Peyer's patch (tissue), 4 donors: ENCODE data around the gene LRP1-AS.

Source experiments
- POLR2A ChIP-seq, 2 donors: fragments of 450-650 bp; IDR thresholded peaks; one replicate each; pipeline ENCODE4 v1.5.1; 2017; ENCODE audit warnings: antibody characterized with exemption in 2 of 2, mild to moderate bottlenecking in 2 of 2, moderate library complexity in 2 of 2
- TF ChIP-seq, protein P1 (sequence below), 6 experiments: fragments of 450-650 bp in 4 of 6; fragments of 200-600 bp in 2 of 6; sonication (generic) in 1 of 6; IDR thresholded peaks; one replicate each; pipeline ENCODE4 v1.5.1; 2017 to 2019; ENCODE audit warnings: antibody characterized with exemption in 6 of 6, mild to moderate bottlenecking in 3 of 6, moderate library complexity in 1 of 6

DNA sequence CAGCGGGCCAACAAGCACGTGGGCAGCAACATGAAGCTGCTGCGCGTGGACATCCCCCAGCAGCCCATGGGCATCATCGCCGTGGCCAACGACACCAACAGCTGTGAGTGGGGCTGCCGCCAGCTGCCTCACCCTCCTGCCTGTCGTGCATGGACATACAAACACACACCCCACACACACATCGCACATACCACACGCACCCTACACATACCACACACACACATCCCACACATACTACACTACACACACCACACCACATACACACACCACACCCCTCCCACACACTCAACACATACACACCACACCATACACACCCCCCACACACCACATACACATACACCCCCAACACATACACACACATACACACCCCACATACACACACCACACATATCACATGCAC is 44.0 kb upstream of the LRP1-AS start:
- TF ChIP-seq, protein P1, sequence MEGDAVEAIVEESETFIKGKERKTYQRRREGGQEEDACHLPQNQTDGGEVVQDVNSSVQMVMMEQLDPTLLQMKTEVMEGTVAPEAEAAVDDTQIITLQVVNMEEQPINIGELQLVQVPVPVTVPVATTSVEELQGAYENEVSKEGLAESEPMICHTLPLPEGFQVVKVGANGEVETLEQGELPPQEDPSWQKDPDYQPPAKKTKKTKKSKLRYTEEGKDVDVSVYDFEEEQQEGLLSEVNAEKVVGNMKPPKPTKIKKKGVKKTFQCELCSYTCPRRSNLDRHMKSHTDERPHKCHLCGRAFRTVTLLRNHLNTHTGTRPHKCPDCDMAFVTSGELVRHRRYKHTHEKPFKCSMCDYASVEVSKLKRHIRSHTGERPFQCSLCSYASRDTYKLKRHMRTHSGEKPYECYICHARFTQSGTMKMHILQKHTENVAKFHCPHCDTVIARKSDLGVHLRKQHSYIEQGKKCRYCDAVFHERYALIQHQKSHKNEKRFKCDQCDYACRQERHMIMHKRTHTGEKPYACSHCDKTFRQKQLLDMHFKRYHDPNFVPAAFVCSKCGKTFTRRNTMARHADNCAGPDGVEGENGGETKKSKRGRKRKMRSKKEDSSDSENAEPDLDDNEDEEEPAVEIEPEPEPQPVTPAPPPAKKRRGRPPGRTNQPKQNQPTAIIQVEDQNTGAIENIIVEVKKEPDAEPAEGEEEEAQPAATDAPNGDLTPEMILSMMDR (IDR thresholded peaks at IDR 0.05), result no peak
- TF ChIP-seq POLR2A (IDR thresholded peaks at IDR 0.05), result no peak
